Ureter (tissue), 1 donor: Measurements from ENCODE around the gene TENM3. TPM values are rescaled to one million over a fixed set of nuclear protein-coding genes. Genes with fewer than 3 reads are reported as not detected.

ENCODE experiments used
- DNase-seq: peaks from one replicate; pipeline ENCODE4 v3.0.0-alpha.2; 2020; ENCODE audit warnings: low spot score
- total RNA-seq: library from RNA; stranded (reverse); gene quantifications from one replicate; pipeline ENCODE4 v1.2.4, GENCODE V29; 2023
- donor health status: DM: yes; HTN: yes; CAD: no.

Gene TENM3
- total RNA-seq, 1 donor from 2014 or later = 0.96 TPM

DNA sequence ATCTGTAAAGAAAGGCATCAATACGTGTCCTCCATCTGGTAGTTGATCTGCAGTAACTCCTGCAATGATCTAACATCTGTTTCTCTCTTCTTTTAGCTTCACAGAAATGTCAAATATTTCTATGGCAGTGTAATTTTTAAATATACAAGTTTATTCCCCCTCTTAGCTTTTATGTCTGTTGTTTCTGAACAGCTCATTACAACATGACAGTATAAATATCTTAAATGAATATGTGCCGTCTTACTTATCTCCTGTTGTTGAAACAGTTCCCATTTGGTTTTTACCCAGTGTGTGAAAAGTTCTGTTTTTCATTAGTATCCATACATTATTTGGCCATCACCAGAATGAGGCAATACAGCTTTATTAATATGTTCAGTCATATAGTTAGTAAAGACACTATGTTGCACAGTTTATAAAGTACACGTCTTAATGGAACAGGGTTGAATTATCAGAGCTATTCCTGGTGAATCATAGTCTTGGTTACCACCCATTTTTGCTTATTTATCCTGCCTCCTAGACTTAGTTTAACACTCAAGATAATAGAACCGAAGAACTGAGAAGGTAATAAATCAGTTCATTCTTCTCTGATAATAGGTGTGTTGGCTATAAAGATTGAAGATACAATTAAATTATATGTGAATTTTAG lies 321.6 kb downstream of the TENM3 start:
- DNase-seq = no peak

GRCh38 chr4:182567119-182567518 lies 323.9 kb downstream of the TENM3 start:
- no peak for DNase-seq

GRCh38 chr4:182569561-182569960 lies 326.4 kb downstream of the TENM3 start:
- DNase-seq = no peak

DNA sequence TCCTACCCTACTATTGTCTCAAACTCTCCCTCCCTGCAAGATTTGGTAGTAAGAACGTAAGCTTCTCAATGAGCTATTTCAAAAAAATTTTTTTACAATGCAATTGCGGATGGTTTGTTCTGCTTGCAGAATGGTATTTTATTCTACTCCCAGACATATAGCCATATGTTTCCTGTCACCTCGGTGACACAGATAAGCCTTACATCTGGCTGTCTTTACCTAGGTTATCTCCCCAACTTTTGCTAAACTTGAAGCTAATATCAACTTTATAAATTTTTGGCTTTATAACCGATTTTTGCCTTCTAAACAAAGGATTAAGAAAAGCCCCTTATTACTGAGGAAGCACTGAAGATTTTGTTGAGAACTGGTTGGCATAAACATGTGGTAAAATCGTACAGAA lies 331.5 kb downstream of the TENM3 start:
- DNase-seq = no peak

- no peak for DNase-seq
Observed at GRCh38 chr4:182575225-182575624, 332.0 kb downstream of the TENM3 start.

DNA sequence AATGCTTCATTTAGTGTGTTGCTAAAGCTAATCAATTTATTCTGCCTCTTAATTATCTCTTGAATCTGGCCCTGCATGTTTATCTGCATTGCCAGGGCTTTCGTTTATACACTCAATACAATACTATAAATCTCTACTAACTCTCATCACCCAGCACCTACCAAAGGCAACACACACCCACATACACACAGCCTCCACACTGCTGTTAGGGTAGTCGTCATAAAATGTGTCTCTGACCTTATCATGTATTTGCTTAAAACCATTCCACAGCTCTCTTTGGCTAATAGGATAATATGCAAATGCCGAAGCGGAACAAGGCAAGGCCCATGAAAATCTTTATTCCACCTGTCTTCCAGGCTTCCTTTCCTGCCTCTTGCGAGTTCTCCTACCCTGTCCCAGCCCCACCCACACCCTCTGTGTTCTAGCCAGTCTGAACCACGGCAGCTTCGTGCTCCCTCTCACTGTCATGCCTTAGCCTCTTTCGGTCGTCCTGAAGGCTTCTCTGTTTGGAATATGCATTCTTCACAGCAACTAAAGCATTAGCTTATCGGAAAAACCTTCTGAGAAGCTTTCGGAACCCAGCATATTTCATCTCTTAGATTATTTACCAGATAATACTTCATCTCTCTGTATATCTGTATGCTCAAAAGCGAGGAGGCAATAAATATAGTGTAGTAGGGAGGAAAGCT lies 333.5 kb downstream of the TENM3 start:
- no peak for DNase-seq

DNA sequence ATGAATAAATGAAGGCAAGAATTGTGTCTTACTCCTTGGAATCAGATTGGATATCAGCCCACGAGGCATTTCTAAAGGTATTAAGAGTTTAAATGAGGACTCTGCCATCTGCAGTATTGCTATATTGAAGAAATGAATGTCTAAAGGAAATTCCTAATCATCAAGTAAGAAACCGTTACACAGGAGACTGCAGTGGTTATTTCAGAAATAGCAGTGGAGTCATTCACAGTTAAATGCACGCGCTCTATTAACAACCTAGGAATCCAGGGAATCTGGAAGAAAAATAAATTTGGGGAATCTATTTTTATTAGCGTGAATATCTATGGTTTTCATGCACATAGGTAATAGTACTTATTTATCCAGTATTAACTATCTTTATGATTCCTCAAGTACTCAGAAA lies 334.2 kb downstream of the TENM3 start:
- DNase-seq = no peak

- no peak for DNase-seq
Observed at GRCh38 chr4:182578402-182578801, 335.2 kb downstream of the TENM3 start.

DNA sequence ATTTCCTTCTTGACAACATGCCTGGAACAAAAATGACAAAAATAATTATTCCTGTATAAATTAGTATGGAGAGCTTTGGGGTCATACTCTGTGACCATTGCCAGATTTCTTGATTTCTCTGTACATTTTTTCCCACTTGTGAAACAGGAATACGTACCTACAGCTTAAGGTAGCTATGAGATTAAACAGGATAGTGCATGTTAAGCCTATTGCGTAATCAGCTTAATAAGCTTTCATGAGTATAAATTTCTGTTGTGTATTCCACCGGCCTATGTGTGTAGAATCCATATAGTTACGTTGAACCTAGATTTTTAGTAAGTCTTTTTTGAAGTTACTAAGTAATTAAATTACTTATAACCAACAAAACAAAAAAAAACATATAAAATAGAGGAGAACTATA lies 339.0 kb downstream of the TENM3 start:
- no peak for DNase-seq

GRCh38 chr4:182583703-182584415 lies 340.7 kb downstream of the TENM3 start:
- no peak for DNase-seq

DNA sequence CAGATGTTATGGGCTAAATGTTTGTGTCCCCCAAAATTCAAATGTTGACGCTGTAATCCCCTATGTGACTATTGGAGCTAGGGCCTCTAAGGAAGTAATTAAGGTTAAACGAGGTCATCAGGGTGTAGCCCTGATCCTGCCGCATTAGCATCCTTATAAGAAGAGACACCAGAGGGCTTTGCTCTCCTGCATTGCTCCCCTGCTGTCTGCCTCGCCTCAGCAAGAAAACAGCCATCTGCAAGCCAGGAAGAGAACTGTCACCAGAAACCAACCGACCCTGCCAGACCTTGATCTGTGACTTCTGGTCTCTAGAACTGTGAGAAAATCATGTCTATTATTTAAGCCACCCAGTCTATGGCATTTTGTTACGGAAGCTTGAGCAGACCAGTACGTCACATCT lies 342.1 kb downstream of the TENM3 start:
- no peak for DNase-seq

DNA sequence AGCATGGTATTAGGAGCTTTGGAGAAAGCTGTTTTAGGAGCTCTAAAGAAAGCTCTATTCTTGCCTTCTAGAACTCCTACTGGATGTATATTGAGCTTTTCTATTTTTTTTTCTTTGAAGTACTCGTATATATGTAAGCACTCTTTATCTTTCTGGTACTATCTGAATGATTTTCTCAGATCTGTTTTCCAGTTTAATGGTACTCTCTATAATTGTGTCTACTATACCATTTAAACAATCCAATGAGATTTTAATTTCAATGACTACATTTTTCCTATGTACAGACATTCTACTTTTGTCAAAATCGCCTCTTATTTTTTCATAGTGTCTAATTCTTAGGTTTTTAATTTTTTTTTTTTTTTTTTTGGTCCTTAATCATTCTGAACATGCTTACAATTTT lies 345.9 kb downstream of the TENM3 start:
- DNase-seq = no peak

GRCh38 chr4:182593402-182593801 lies 350.2 kb downstream of the TENM3 start:
- DNase-seq = no peak

- no peak for DNase-seq
Observed at GRCh38 chr4:182593864-182594263, 350.7 kb downstream of the TENM3 start.

DNA sequence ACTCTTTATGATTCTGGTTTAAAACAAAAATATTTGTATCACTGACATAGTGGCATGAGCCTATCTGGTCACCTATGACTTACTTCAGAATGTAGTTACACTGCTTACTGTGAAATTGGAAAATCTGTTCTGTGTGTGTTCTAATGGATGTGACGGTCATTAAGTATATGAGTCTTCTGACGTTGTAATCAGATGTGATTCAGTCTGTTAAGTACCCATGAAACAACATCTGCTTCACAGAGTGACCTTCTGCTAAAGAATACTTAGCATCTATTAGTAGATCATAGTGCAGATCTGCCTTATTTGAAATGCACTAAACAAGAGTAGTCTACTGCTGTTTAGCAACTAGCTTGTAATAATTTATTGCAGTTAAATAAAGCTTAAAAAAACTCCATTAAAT lies 356.9 kb downstream of the TENM3 start:
- DNase-seq = no peak

GRCh38 chr4:182600856-182601255 lies 357.7 kb downstream of the TENM3 start:
- no peak for DNase-seq

DNA sequence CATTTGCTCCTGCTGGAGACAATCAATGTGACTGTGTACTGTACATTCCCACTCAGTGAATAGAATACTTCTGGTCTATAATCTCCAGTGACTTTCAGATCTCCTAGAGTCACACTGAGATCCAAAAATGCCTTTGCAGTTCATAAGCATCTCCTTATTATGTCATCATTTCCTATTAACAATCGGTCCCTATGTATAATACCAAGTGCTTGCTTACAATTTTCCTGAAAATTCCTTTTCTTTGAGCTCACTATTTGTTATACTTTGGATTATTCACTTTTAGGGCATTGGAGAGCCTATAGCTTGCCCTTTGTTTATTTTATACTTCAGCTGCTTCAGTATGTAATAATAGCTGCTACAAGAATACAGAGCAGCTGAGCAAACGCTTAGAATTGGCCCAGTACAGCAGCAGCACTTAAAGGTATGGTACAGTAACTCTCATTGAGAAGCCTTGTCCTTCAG lies 361.0 kb downstream of the TENM3 start:
- DNase-seq = no peak

- no peak for DNase-seq
Observed at GRCh38 chr4:182604953-182605352, 361.8 kb downstream of the TENM3 start.

DNA sequence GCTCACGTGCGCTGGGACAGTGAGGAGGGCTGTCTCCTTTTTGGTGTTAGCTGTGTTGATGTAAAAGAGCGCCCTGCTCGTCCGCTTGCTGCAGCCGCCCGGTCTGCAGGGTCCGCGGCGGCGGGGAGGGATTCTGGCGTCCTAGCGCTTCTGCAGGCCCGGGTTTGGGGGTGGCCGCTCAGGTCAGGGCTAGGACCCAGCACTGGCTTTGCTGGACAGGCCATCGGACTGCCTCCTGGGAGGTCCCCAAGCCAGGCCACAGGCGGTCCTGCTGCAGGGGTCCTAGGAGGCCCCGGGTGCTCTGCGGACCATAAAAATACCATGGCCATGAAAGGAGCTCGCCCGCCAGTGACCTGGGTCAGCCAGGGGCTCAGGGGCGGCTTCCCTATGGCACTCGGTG lies 365.3 kb downstream of the TENM3 start:
- no peak for DNase-seq

DNA sequence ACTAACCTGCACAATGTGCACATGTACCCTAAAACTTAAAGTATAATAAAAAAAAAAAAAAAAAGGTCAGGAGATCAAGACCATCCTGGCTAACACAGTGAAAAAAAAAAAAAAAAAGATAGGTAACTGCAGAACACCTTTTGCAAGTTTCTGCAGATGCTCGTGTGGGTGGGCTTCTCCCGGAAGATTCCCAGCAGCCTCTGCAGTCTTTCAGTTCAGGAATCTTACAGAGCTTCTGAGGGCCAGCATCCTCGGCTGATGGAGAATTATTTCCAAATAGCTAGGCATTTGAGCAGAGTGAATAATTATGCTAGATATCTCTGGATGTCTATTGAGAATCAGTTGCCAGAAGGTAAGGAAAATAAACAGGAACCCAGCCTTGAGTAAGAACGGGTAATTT lies 373.3 kb downstream of the TENM3 start:
- no peak for DNase-seq

GRCh38 chr4:182619660-182620059 lies 376.5 kb downstream of the TENM3 start:
- DNase-seq = no peak

- no peak for DNase-seq
Observed at GRCh38 chr4:182620111-182620980, 377.1 kb downstream of the TENM3 start.
